AG09309 (cell line): ENCODE data around the gene KCNG4.

ENCODE experiments used
- DNase-seq: peaks from one replicate; pipeline ENCODE4 v3.0.0-alpha.2; 2010; ENCODE audit warnings: low read depth
- H3K4me3 ChIP-seq: 2 replicates; pipeline ENCODE4 v1.5.1; 2011; ENCODE audit warnings: mild to moderate bottlenecking, low read depth, low read length, moderate library complexity; ENCODE audit not compliant: control insufficient read depth
- CTCF ChIP-seq: IDR thresholded peaks from 2 replicates; pipeline ENCODE4 v1.5.1; 2011; ENCODE audit warnings: mild to moderate bottlenecking, low read depth, low read length, inconsistent platforms; ENCODE audit not compliant: insufficient read depth, control insufficient read depth; ENCODE audit errors: missing control alignments

Gene KCNG4

GRCh38 chr16:84197466-84198128 is 42.2 kb downstream of the KCNG4 start:
- TF ChIP-seq CTCF, result no peak
- no peak overlapping the region for H3K4me3 ChIP-seq
- no peak for DNase-seq

GRCh38 chr16:84196727-84197394 is 43.0 kb downstream of the KCNG4 start:
- no peak for DNase-seq
- no peak for TF ChIP-seq CTCF
- no peak overlapping the region for H3K4me3 ChIP-seq

GRCh38 chr16:84196101-84196500 is 43.7 kb downstream of the KCNG4 start:
- H3K4me3 ChIP-seq, result no peak overlapping the region
- no peak for TF ChIP-seq CTCF
- DNase-seq, result no peak

- no peak for DNase-seq
- TF ChIP-seq CTCF, result no peak
- H3K4me3 ChIP-seq, result no peak overlapping the region
Observed at GRCh38 chr16:84195201-84196093, 44.4 kb downstream of the KCNG4 start.

- no peak for TF ChIP-seq CTCF
- H3K4me3 ChIP-seq, result no peak overlapping the region
- DNase-seq, result no peak
Observed at GRCh38 chr16:84194470-84195200, 45.2 kb downstream of the KCNG4 start.

- TF ChIP-seq CTCF, result no peak
- no peak overlapping the region for H3K4me3 ChIP-seq
- no peak for DNase-seq
Observed at GRCh38 chr16:84194018-84194417, 45.8 kb downstream of the KCNG4 start.
